HepG2 (cell line): ENCODE results near the gene PDLIM4. TPM values are rescaled to one million over a fixed set of nuclear protein-coding genes. Genes with fewer than 3 reads are reported as not detected.

ENCODE experiments used
- ARID4A ChIP-seq: sonication (generic); formaldehyde crosslinking; IDR thresholded peaks from 2 replicates; pipeline ENCODE4 v1.5.0; 2020; ENCODE audit warnings: mild to moderate bottlenecking, missing genetic modification reagents, borderline replicate concordance
- PRDM10 ChIP-seq: sonication (generic); formaldehyde crosslinking; IDR thresholded peaks from 2 replicates; pipeline ENCODE4 v1.4.0; 2020; ENCODE audit warnings: low read depth, missing genetic modification reagents
- polyA plus RNA-seq, 8 experiments: library from polyadenylated mRNA; depleted of rRNA in 3 of 8; stranded (reverse) in 7 of 8; unstranded in 1 of 8; fragments of >200 nt; fragmentation: Illumina TruSeq in 4 of 8; extraction: Trizol in 4 of 8; gene quantifications; 2 replicates each; pipeline versions ENCODE4 v1.2.1 to v1.2.3, GENCODE V29; 2011 to 2016; ENCODE audit warnings: low read depth in 4 of 8, missing spikeins in 1 of 8, mixed read lengths in 1 of 8; ENCODE audit not compliant: insufficient read depth in 1 of 8
- total RNA-seq, 5 experiments: library from RNA; depleted of rRNA; stranded (reverse); fragments of >200 nt; fragmentation: Illumina TruSeq; extraction: Trizol; gene quantifications; 2 replicates each; pipeline ENCODE4 v1.2.3, GENCODE V29; 2016; ENCODE audit warnings: low read depth in 1 of 5
- TF ChIP-seq, protein P1 (sequence below): sonication (generic); formaldehyde crosslinking; IDR thresholded peaks from 2 replicates; pipeline ENCODE4 v1.5.1; 2020; ENCODE audit warnings: missing genetic modification reagents, mild to moderate bottlenecking, borderline replicate concordance

Gene PDLIM4
- total and polyA plus RNA-seq, 2 of the 13 experiments (the other 11 are each of a cell fraction or from before 2014, with no cell fraction given), result 1.1 to 2.3 TPM

GRCh38 chr5:132250547-132250946, 6.9 kb upstream of the PDLIM4 start (continued):
- TF ChIP-seq ARID4A (CRISPR knock-in tag) (no peak), PRDM10 (CRISPR knock-in tag) (no peak)
- TF ChIP-seq, protein P1, sequence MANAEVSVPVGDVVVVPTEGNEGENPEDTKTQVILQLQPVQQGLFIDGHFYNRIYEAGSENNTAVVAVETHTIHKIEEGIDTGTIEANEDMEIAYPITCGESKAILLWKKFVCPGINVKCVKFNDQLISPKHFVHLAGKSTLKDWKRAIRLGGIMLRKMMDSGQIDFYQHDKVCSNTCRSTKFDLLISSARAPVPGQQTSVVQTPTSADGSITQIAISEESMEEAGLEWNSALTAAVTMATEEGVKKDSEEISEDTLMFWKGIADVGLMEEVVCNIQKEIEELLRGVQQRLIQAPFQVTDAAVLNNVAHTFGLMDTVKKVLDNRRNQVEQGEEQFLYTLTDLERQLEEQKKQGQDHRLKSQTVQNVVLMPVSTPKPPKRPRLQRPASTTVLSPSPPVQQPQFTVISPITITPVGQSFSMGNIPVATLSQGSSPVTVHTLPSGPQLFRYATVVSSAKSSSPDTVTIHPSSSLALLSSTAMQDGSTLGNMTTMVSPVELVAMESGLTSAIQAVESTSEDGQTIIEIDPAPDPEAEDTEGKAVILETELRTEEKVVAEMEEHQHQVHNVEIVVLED (CRISPR knock-in tag), result no peak
- TF ChIP-seq, all 625 proteins: peak for 0
